Kidney capillary endothelial cell (primary cell): ENCODE data around the gene CCDC106.

Source experiments
- DNase-seq: peaks from one replicate; pipeline ENCODE4 v3.0.0-alpha.2; 2018; ENCODE audit warnings: low spot score

Gene CCDC106

GRCh38 chr19:55635856-55636440, 12.1 kb upstream of the CCDC106 start:
- no peak for DNase-seq

DNA sequence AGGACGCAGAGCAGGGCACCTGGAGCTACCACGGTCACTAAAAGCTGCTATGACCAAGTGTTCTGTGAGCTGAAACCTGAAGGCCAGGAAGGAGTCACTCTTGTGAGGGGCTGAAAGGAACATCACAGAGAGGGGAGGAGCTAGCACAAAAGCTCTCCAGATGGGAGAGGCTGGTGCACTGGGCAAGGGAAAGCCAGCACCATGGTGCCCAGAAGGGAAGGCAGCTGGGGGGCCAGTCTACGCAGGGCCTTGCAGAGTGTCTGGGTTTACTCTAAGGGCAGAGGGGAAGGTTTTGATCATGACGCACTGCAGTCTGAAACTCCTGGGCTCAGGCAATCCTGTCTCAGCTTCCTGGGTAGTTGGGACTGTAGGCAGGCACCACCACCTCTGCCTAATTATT, 11.3 kb upstream of the CCDC106 start:
- DNase-seq: no peak

DNA sequence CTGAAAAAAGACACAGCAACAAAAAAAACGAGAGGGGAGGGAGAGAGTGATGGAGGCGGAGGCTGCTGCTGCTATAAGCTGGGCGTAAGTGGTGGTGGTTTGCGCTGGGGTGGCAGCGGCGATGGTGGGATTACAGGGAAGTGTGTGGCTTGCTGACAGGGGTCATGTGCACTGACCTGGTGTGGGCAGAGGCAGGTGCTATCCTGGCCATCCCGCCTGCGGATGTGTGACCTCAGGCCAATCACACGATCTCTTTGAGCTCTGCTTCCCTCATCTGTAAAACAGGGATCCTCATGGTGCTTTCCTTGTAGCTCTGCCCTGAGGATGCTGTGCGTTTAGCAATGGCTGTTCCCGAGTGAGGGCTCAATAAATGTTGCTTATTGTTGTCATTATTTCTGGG, 10.5 kb upstream of the CCDC106 start:
- no peak for DNase-seq

GRCh38 chr19:55638864-55639359, 9.1 kb upstream of the CCDC106 start:
- no peak for DNase-seq

- DNase-seq: no peak
These were observed 7.9 kb upstream of the CCDC106 start for GRCh38 chr19:55640043-55640576.

- DNase-seq: no peak
These were observed 7.2 kb upstream of the CCDC106 start, which contains the start of gene ZNF580 for GRCh38 chr19:55640577-55641425. TSS of gene ZNF580 (plus strand) at chr19:55641002. CDS start at chr19:55642509, 1,507 bp downstream.

DNA sequence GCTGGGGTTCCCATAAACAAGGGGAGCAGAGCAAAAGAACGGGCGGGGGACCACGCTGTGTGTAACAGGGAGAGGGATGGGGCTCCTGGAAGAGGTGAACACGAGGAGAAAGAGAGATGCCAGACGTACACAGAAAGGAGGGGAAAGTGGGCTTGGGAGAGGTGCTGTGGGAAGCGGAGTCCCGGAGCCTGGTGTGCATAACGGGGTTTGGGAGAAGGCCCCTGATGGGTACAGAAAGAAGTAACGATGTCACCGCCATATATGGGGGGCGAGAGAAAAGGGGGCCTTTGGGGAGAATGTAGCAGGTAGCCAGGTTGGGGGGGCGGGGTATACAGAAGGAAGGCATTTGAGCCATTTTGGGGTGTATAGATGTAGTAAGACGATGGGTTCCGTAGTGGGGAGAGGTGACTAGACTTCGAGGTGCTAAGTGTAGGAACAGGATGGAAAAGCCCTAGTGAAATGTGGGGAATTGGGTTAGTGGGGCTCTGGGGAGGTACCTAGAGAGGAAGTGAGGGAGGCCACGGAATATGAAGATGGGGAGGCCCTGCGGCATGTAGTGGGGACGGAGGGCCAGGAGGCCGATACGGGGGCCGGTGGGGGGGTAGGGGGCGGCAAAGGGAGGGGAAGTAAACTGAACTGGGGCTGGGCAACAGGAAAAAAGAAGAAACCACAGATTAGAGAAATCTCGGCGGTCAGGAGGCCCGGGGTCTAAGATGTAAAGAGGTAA, 6.4 kb upstream of the CCDC106 start:
- no peak for DNase-seq

GRCh38 chr19:55642153-55643002, 5.6 kb upstream of the CCDC106 start:
- no peak for DNase-seq

DNA sequence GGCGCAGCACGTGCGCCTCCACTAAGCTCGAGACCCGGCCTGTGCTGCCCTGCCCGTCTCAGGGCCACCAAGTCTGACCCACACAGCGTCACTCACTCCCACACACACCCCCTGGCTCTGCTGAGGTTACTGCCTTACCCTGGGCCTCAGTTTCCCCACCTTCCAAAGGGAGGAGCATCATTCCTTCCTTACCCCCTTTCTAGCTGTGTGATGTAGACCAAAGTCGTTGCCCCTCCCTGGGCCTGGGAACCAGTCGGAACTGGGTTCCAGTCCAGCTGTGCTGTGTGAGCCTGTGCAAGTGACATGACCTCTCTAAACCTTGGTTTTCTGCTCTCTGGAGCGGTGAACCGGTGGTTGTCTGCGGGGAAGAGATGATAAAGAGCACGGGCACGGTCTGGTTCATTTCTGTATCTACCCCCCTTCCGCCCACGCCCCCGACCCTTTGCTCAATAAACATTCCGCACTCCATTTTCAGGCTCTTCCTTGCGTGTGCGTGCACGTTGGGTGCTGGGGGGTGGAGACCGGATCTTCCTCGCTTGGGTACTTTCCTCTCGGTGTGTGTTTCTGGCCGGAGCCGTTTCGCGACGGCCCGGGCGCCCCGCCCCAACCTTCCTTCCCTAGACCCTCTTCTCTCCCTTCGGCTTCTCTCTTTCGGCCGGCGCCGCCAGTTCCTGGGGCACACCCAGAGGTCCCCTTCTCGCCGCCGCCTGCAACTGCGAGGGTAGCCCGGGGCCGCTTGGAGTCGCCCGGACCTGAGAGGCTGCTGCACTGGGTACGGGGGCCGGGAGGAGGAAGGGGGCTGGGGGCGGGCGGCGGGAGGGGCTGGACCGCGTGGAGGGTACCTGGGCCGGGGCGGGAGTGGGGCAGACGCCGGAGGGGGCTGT, 4.8 kb upstream of the CCDC106 start, which contains the start of gene ZNF581:
Gene ZNF581 (plus strand): TSS at position 647 of the 884 bp plus-strand sequence. CDS start 923 bp downstream, outside the sequence.
- DNase-seq: no peak

DNA sequence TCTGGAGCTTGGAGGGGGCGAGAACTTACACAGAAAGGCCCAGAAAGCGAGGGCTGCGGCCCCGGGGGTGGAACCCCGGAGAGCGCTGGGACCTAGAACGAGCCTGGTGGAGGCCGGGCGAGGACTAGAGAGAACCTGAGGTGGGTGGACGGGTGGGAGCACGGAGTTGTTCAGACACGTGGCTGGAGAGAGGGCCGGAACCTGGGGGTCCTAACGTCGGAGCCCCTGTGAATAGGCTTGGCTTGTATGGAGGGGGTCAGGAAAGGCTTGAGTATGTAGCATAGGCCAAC, 4.2 kb upstream of the CCDC106 start:
- no peak for DNase-seq

DNA sequence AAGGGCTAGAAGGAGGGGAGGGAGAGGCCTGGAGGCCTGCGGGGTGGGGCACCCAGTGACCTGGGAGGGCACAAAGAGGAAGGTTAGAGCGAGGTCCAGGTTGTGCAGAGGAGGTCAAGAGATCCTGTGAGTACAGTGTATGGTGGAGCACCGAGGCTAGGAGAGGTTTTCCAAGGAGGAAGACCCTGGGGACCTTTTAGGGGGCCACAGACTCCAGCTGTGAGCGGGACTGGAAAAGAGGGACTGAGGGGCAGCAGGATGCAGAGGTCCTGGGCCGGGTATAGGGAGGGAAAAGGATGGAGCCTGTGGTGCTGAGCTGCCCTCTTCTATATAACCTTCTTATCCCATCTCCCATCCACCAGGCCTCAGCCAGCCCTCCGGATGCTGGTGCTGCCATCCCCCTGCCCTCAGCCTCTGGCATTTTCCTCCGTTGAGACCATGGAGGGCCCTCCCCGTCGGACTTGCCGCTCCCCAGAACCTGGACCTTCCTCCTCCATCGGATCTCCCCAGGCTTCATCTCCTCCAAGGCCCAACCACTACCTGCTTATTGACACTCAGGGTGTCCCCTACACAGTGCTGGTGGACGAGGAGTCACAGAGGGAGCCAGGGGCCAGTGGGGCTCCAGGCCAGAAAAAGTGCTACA, 3.7 kb upstream of the CCDC106 start:
- no peak for DNase-seq

DNA sequence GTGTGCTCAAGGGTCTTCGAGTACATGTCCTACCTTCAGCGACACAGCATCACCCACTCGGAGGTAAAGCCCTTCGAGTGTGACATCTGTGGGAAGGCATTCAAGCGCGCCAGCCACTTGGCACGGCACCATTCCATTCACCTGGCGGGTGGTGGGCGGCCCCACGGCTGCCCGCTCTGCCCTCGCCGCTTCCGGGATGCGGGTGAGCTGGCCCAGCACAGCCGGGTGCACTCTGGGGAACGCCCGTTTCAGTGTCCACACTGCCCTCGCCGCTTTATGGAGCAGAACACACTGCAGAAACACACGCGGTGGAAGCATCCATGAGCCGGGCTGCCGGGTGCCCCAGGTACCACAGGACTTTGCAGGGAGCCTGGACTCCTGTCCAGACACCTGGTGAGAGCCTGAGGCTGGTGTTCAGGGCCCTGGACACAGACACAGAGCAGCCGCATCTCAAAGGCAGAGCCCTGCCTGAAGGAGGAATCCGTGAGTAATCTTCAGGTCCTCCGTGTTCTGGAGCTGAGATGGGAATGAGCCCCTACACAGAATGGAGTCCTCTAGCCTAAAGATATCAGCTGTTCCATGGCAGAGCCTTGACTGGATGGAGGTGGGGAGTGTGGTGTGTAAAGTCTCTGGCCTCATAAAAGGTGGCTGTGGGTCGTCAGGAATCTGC, 3.0 kb upstream of the CCDC106 start:
- no peak for DNase-seq

DNA sequence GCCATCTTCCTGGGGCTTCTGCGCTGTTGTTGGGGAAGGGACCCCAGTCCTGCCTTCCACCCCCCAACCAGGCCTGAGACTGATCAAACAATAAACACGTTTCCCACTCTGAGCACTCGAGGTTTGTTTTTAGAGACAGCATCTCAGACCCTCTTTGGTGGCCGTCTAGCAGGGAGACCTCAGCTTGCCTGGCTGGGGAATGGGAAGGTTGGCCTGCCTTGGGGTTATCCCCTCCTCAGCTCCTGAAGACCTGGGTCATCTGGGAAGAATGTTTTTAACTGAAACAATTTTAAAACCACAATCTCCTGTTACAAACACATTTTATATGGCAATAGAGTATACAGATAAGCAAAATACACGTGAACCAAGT, 2.5 kb upstream of the CCDC106 start:
- no peak for DNase-seq

- DNase-seq: no peak
These were observed 902 bp upstream of the CCDC106 start for GRCh38 chr19:55646889-55647731.

GRCh38 chr19:55648585-55649267, 714 bp downstream of the CCDC106 start:
- no peak for DNase-seq

DNA sequence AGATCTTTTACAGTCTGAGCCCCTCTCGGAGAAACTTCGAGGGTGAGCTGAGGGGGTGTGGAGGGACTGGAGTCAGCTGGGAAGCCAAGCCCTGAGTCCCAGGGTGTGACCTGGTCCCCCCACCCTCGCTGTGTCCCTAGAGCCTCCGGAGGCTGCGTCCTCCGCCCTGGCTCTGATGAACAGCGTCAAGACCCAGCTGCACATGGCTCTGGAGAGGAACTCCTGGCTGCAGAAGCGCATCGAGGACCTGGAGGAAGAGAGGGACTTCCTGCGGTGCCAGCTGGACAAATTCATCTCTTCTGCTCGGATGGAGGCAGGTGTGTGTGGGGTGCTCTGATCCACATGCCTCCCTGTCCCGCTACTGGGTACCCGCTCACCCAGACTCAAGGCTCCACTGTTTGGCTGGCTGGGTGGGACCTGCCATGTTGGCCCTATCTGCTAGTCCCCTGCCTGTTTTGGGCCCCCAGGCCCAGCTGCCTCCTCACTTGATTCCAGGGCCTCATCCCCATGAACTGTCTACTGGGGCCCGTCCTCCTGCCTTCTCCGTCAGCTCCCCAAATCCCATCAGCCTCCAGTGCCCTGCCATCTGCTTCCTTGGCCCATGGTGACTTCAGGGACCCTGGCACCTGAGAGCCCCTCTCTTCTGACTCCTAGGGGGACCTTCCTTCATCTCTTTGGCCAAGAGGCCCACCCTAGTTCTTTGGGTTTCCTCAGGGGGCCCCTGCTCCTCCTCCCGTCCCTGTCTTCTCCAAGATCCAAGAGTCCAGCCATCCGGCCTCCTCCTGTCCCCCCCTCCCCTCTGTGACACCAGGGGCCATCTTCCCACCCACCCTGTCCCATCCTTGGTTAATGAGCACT, 1.5 kb downstream of the CCDC106 start:
- DNase-seq: no peak

GRCh38 chr19:55650126-55650557, 2.1 kb downstream of the CCDC106 start:
- no peak for DNase-seq
